Measurements from ENCODE around the gene WLS. TPM values are rescaled to one million over a fixed set of nuclear protein-coding genes. Genes with fewer than 3 reads are reported as not detected.

The WLS gene
- polyA plus RNA-seq, 1 donor from 2014 or later: 8.8 TPM

DNA sequence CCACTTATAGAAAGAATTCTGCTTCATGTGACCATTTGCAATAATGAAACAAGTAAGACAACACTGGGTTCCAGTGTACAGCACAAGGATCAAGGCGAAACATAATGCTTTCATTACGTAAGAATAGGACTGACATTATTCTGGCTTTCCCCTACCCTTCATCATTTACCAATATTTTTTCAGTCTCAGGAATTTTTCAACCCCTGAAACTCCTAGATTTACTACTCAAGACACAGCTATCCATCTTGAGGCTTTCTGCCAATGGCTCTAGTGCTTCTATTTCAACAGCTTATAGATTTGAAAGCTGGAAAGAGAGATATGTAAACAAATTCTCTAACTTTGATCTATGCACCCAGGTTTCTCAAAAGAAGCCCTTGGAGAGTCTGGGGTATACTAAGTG, 48.4 kb downstream of the WLS start:
- no peaks in the 10 kb centered on the region for H3F3A ChIP-seq (ENCODE audit: insufficient read depth, low read length, poor library complexity, severe bottlenecking)
- no peaks in the 10 kb centered on the region for H3K9me2 ChIP-seq (ENCODE audit: insufficient read depth, low read length)
- no peaks in the 10 kb centered on the region for H3K79me2 ChIP-seq (replicated peaks; ENCODE audit: insufficient read depth, low read length)
- H3K4me2 ChIP-seq (ENCODE audit: low read length): no peak overlapping the region
- H3K4me3 ChIP-seq (ENCODE audit: low read length): no peak overlapping the region
- H4K20me1 ChIP-seq (ENCODE audit: insufficient read depth): no peaks in the 10 kb centered on the region
- H2AFZ ChIP-seq (ENCODE audit: low read depth, low read length): no peak overlapping the region
- no peaks in the 10 kb centered on the region for H3K27me3 ChIP-seq (ENCODE audit: insufficient read depth, low read depth, low read length)
- no peaks in the 10 kb centered on the region for H3K36me3 ChIP-seq (ENCODE audit: insufficient read depth, low read length)
- H3K9ac ChIP-seq (ENCODE audit: low read length): no peak overlapping the region
- H3K9me3 ChIP-seq (ENCODE audit: low read length): no peaks in the 10 kb centered on the region
- H3K27ac ChIP-seq (ENCODE audit: low read length): no peak overlapping the region
- TF ChIP-seq REST (IDR thresholded peaks at IDR 0.05; ENCODE audit: borderline replicate concordance) (no peak), TAF1 (IDR thresholded peaks at IDR 0.05; ENCODE audit: low read depth) (no peak)

- Histone ChIP-seq H3K4me2 (ENCODE audit: low read length) (no peak overlapping the region), H3K27me3 (ENCODE audit: insufficient read depth, low read depth, low read length) (no peaks in the 10 kb centered on the region), H3K9ac (ENCODE audit: low read length) (no peak overlapping the region), H2AFZ (ENCODE audit: low read depth, low read length) (no peak overlapping the region), H3K9me3 (ENCODE audit: low read length) (no peaks in the 10 kb centered on the region), H4K20me1 (ENCODE audit: insufficient read depth) (no peaks in the 10 kb centered on the region), H3F3A (ENCODE audit: insufficient read depth, low read length, poor library complexity, severe bottlenecking) (no peaks in the 10 kb centered on the region), H3K9me2 (ENCODE audit: insufficient read depth, low read length) (no peaks in the 10 kb centered on the region), H3K36me3 (ENCODE audit: insufficient read depth, low read length) (no peaks in the 10 kb centered on the region), H3K79me2 (replicated peaks; ENCODE audit: insufficient read depth, low read length) (no peaks in the 10 kb centered on the region), H3K4me3 (ENCODE audit: low read length) (no peak overlapping the region), H3K27ac (ENCODE audit: low read length) (no peak overlapping the region)
- TF ChIP-seq TAF1 (IDR thresholded peaks at IDR 0.05; ENCODE audit: low read depth): no peak
- no peak for TF ChIP-seq MXI1 (conservative IDR thresholded peaks at IDR 0.05; ENCODE audit: poor library complexity, severe bottlenecking)
- no peak for TF ChIP-seq CTCF (IDR thresholded peaks at IDR 0.05; ENCODE audit: poor library complexity, severe bottlenecking)
- TF ChIP-seq REST (IDR thresholded peaks at IDR 0.05; ENCODE audit: borderline replicate concordance): no peak
- no peak for TF ChIP-seq SMC3 (conservative IDR thresholded peaks at IDR 0.05; ENCODE audit: poor library complexity)
- no peak for TF ChIP-seq POLR2AphosphoS5 (IDR thresholded peaks at IDR 0.05)
- TF ChIP-seq EZH2 (IDR thresholded peaks at IDR 0.05; ENCODE audit: borderline replicate concordance, insufficient read depth, low read length, poor library complexity, severe bottlenecking): no peak
- TF ChIP-seq RAD21 (conservative IDR thresholded peaks at IDR 0.05): no peak
- no peak for TF ChIP-seq EP300 (conservative IDR thresholded peaks at IDR 0.05; ENCODE audit: poor library complexity, severe bottlenecking)
Measured at GRCh38 chr1:68181165-68181556, 51.2 kb downstream of the WLS start.

Measured in neural cell (in vitro differentiated cells).